HepG2 (cell line): ENCODE data around the gene ZNF512B. TPM values are rescaled to one million over a fixed set of nuclear protein-coding genes. Genes with fewer than 3 reads are reported as not detected.
A peak's percentile ranks its signal among the peaks of the same experiment; 100 is the strongest.

ENCODE experiments used
- EP300 ChIP-seq, 3 experiments: sonication (generic) in 1 of 3; formaldehyde crosslinking in 1 of 3; IDR thresholded peaks; 2 replicates each; pipeline versions ENCODE4 v1.5.1 to v1.6.1; 2011 to 2020; ENCODE audit warnings: low read depth in 2 of 3, low read length in 2 of 3, borderline replicate concordance in 1 of 3, improper control_type of control experiment in 1 of 3, mild to moderate bottlenecking in 1 of 3, missing genetic modification reagents in 1 of 3, moderate library complexity in 1 of 3
- TOPORS ChIP-seq: sonication (generic); formaldehyde crosslinking; IDR thresholded peaks from 2 replicates; pipeline ENCODE4 v1.8.0; 2023; ENCODE audit warnings: mild to moderate bottlenecking, missing genetic modification reagents
- ZNF253 ChIP-seq: sonication (generic); formaldehyde crosslinking; IDR thresholded peaks from 2 replicates; pipeline ENCODE4 v1.8.0; 2022; ENCODE audit warnings: mild to moderate bottlenecking, missing genetic modification reagents, borderline replicate concordance
- ZNF263 ChIP-seq: sonication (generic); formaldehyde crosslinking; IDR thresholded peaks from 2 replicates; pipeline ENCODE4 v1.4.0; 2020; ENCODE audit warnings: missing genetic modification reagents
- ZNF446 ChIP-seq: sonication (generic); formaldehyde crosslinking; IDR thresholded peaks from 2 replicates; pipeline ENCODE4 v1.5.0; 2020; ENCODE audit warnings: mild to moderate bottlenecking, missing genetic modification reagents
- polyA plus RNA-seq, 8 experiments: library from polyadenylated mRNA; depleted of rRNA in 3 of 8; stranded (reverse) in 7 of 8; unstranded in 1 of 8; fragments of >200 nt; fragmentation: Illumina TruSeq in 4 of 8; extraction: Trizol in 4 of 8; gene quantifications; 2 replicates each; pipeline versions ENCODE4 v1.2.1 to v1.2.3, GENCODE V29; 2011 to 2016; ENCODE audit warnings: low read depth in 4 of 8, missing spikeins in 1 of 8, mixed read lengths in 1 of 8; ENCODE audit not compliant: insufficient read depth in 1 of 8
- total RNA-seq, 5 experiments: library from RNA; depleted of rRNA; stranded (reverse); fragments of >200 nt; fragmentation: Illumina TruSeq; extraction: Trizol; gene quantifications; 2 replicates each; pipeline ENCODE4 v1.2.3, GENCODE V29; 2016; ENCODE audit warnings: low read depth in 1 of 5
- TF ChIP-seq, protein P1 (sequence below): sonication (generic); formaldehyde crosslinking; IDR thresholded peaks from 2 replicates; pipeline ENCODE4 v1.4.0; 2020; ENCODE audit warnings: missing genetic modification reagents, mild to moderate bottlenecking, borderline replicate concordance
- TF ChIP-seq, protein P2 (sequence below): IDR thresholded peaks from 2 replicates; pipeline ENCODE4 v1.6.1; 2016; ENCODE audit warnings: low read depth, missing genetic modification reagents, missing compliant biosample characterization
- TF ChIP-seq, protein P3 (sequence below): sonication (generic); formaldehyde crosslinking; IDR thresholded peaks from 2 replicates; pipeline ENCODE4 v1.9.0; 2022; ENCODE audit warnings: low read depth, missing genetic modification reagents
- TF ChIP-seq, protein P4 (sequence below): sonication (generic); formaldehyde crosslinking; IDR thresholded peaks from 2 replicates; pipeline ENCODE4 v1.8.0; 2022; ENCODE audit warnings: mild to moderate bottlenecking, missing genetic modification reagents; ENCODE audit not compliant: insufficient replicate concordance
- TF ChIP-seq, protein P5 (sequence below): IDR thresholded peaks from 2 replicates; pipeline ENCODE4 v1.6.1; 2012; ENCODE audit warnings: low read length, improper control_type of control experiment

The ZNF512B gene
- total and polyA plus RNA-seq, 2 of the 13 experiments (the other 11 are each of a cell fraction or from before 2014, with no cell fraction given): 11.5 to 30.6 TPM

DNA sequence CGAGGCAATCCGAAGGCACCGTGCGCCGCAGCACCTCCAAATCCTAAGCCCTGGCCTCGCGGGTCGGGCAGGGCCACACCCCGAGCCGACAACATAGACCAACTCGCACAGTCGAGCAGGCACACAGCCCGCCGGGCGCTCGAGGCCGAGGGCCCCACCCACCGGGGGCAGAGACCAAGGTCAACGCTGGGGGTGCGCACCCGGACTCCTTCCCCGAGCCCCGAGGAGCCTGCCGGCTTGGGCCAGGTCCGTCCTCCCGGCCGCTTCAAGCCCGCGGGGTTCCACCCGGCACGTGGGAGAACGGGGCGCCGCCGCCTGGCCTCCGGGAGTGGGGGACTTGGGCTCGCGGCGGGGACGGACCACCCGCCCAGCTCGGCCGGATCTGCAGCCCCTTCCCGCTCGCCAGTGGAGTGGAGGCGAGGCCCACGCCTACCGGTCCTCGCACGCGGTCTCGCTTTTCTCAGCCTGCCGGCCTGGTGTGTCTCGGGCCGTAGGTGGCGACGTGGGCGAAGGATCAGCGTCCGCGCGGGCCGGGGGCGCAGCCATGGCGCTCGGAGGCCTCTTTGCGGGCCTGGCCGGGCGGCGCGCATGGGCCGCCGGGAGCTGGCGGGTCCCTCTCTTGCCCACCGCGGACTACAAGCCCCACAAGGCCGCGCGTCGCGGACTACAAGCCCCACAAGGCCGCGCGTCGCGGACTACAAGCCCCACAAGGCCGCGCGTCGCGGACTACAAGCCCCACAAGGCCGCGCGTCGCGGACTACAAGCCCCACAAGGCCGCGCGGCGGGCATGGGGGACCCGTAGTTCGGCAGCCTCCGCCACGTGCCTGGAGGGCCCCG is 13.7 kb downstream of the ZNF512B start, which contains the start of gene UCKL1 (continued):
- TF ChIP-seq, protein P1, sequence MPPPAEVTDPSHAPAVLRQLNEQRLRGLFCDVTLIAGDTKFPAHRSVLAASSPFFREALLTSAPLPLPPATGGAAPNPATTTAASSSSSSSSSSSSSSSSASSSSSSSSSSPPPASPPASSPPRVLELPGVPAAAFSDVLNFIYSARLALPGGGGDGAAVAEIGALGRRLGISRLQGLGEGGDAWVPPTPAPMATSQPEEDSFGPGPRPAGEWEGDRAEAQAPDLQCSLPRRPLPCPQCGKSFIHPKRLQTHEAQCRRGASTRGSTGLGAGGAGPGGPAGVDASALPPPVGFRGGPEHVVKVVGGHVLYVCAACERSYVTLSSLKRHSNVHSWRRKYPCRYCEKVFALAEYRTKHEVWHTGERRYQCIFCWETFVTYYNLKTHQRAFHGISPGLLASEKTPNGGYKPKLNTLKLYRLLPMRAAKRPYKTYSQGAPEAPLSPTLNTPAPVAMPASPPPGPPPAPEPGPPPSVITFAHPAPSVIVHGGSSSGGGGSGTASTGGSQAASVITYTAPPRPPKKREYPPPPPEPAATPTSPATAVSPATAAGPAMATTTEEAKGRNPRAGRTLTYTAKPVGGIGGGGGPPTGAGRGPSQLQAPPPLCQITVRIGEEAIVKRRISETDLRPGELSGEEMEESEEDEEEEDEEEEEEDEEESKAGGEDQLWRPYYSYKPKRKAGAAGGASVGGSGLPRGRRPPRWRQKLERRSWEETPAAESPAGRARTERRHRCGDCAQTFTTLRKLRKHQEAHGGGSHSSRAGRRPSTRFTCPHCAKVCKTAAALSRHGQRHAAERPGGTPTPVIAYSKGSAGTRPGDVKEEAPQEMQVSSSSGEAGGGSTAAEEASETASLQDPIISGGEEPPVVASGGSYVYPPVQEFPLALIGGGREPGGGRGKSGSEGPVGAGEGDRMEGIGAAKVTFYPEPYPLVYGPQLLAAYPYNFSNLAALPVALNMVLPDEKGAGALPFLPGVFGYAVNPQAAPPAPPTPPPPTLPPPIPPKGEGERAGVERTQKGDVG (CRISPR knock-in tag): peak; percentile 68
- TF ChIP-seq, protein P2, sequence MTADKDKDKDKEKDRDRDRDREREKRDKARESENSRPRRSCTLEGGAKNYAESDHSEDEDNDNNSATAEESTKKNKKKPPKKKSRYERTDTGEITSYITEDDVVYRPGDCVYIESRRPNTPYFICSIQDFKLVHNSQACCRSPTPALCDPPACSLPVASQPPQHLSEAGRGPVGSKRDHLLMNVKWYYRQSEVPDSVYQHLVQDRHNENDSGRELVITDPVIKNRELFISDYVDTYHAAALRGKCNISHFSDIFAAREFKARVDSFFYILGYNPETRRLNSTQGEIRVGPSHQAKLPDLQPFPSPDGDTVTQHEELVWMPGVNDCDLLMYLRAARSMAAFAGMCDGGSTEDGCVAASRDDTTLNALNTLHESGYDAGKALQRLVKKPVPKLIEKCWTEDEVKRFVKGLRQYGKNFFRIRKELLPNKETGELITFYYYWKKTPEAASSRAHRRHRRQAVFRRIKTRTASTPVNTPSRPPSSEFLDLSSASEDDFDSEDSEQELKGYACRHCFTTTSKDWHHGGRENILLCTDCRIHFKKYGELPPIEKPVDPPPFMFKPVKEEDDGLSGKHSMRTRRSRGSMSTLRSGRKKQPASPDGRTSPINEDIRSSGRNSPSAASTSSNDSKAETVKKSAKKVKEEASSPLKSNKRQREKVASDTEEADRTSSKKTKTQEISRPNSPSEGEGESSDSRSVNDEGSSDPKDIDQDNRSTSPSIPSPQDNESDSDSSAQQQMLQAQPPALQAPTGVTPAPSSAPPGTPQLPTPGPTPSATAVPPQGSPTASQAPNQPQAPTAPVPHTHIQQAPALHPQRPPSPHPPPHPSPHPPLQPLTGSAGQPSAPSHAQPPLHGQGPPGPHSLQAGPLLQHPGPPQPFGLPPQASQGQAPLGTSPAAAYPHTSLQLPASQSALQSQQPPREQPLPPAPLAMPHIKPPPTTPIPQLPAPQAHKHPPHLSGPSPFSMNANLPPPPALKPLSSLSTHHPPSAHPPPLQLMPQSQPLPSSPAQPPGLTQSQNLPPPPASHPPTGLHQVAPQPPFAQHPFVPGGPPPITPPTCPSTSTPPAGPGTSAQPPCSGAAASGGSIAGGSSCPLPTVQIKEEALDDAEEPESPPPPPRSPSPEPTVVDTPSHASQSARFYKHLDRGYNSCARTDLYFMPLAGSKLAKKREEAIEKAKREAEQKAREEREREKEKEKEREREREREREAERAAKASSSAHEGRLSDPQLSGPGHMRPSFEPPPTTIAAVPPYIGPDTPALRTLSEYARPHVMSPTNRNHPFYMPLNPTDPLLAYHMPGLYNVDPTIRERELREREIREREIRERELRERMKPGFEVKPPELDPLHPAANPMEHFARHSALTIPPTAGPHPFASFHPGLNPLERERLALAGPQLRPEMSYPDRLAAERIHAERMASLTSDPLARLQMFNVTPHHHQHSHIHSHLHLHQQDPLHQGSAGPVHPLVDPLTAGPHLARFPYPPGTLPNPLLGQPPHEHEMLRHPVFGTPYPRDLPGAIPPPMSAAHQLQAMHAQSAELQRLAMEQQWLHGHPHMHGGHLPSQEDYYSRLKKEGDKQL: peak; percentile 44
- peak; percentile 90 for TF ChIP-seq ZNF263 (CRISPR knock-in tag)
- 0 out of 2 replicates have a peak, but pooled peaks have one; percentile 66 for TF ChIP-seq ZNF253
- TF ChIP-seq, protein P3, sequence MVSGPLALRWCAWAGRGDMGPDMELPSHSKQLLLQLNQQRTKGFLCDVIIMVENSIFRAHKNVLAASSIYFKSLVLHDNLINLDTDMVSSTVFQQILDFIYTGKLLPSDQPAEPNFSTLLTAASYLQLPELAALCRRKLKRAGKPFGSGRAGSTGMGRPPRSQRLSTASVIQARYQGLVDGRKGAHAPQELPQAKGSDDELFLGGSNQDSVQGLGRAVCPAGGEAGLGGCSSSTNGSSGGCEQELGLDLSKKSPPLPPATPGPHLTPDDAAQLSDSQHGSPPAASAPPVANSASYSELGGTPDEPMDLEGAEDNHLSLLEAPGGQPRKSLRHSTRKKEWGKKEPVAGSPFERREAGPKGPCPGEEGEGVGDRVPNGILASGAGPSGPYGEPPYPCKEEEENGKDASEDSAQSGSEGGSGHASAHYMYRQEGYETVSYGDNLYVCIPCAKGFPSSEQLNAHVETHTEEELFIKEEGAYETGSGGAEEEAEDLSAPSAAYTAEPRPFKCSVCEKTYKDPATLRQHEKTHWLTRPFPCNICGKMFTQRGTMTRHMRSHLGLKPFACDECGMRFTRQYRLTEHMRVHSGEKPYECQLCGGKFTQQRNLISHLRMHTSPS (CRISPR knock-in tag): 0 out of 2 replicates have a peak, but pooled peaks have one; percentile 44
- TF ChIP-seq, protein P4, sequence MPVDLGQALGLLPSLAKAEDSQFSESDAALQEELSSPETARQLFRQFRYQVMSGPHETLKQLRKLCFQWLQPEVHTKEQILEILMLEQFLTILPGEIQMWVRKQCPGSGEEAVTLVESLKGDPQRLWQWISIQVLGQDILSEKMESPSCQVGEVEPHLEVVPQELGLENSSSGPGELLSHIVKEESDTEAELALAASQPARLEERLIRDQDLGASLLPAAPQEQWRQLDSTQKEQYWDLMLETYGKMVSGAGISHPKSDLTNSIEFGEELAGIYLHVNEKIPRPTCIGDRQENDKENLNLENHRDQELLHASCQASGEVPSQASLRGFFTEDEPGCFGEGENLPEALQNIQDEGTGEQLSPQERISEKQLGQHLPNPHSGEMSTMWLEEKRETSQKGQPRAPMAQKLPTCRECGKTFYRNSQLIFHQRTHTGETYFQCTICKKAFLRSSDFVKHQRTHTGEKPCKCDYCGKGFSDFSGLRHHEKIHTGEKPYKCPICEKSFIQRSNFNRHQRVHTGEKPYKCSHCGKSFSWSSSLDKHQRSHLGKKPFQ: peak; percentile 90
- peak; percentile 98 for TF ChIP-seq TOPORS (CRISPR knock-in tag)
- peak in 1 of 2 experiments; percentile 79; a peak in 3 of 4 replicates for TF ChIP-seq EP300 (IDR thresholded peaks at IDR 0.05; ENCODE audit: low read depth in 2 of 2, low read length in 2 of 2)
- peak; percentile 68 for TF ChIP-seq EP300 (CRISPR knock-in tag; IDR thresholded peaks at IDR 0.05; ENCODE audit: borderline replicate concordance)
- TF ChIP-seq ZNF446 (CRISPR knock-in tag): peak; percentile 97
- TF ChIP-seq, protein P5, sequence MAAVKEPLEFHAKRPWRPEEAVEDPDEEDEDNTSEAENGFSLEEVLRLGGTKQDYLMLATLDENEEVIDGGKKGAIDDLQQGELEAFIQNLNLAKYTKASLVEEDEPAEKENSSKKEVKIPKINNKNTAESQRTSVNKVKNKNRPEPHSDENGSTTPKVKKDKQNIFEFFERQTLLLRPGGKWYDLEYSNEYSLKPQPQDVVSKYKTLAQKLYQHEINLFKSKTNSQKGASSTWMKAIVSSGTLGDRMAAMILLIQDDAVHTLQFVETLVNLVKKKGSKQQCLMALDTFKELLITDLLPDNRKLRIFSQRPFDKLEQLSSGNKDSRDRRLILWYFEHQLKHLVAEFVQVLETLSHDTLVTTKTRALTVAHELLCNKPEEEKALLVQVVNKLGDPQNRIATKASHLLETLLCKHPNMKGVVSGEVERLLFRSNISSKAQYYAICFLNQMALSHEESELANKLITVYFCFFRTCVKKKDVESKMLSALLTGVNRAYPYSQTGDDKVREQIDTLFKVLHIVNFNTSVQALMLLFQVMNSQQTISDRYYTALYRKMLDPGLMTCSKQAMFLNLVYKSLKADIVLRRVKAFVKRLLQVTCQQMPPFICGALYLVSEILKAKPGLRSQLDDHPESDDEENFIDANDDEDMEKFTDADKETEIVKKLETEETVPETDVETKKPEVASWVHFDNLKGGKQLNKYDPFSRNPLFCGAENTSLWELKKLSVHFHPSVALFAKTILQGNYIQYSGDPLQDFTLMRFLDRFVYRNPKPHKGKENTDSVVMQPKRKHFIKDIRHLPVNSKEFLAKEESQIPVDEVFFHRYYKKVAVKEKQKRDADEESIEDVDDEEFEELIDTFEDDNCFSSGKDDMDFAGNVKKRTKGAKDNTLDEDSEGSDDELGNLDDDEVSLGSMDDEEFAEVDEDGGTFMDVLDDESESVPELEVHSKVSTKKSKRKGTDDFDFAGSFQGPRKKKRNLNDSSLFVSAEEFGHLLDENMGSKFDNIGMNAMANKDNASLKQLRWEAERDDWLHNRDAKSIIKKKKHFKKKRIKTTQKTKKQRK: no peak
